HG02981 (cell line): ENCODE measurements around the gene ECE1.
"Not testable (repeated sequence)": the region's sequence is repeated elsewhere in the genome, so short reads cannot be mapped to it uniquely, and the experiment has no call there.

Experiments
- ATAC-seq: cut with Tn5 transposase; IDR thresholded peaks from one replicate; pipeline ENCODE4 v1.9.1; 2021; ENCODE audit warnings: mild to moderate bottlenecking, moderate library complexity; ENCODE audit not compliant: unreplicated experiment

ECE1 gene

DNA sequence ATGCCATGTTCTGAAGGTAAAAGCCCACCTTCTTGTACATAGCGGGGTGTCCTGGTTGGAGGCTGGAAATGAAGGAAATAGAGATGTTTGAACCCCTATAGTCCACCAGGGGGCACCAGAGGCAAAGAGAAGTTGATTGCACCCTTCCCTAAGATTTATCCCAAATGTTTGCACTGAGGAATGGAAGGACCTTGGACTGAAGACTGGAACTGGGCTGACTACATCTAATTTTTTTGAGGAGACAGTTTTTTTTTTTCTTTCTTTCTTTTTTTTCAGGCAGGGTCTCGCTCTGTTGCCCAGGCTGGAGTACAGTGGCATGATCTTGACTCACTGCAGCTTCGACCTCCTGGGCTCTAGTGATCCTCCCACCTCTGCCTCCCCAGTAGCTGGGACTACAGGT, 58.2 kb downstream of the ECE1 start:
- ATAC-seq, result no peak

DNA sequence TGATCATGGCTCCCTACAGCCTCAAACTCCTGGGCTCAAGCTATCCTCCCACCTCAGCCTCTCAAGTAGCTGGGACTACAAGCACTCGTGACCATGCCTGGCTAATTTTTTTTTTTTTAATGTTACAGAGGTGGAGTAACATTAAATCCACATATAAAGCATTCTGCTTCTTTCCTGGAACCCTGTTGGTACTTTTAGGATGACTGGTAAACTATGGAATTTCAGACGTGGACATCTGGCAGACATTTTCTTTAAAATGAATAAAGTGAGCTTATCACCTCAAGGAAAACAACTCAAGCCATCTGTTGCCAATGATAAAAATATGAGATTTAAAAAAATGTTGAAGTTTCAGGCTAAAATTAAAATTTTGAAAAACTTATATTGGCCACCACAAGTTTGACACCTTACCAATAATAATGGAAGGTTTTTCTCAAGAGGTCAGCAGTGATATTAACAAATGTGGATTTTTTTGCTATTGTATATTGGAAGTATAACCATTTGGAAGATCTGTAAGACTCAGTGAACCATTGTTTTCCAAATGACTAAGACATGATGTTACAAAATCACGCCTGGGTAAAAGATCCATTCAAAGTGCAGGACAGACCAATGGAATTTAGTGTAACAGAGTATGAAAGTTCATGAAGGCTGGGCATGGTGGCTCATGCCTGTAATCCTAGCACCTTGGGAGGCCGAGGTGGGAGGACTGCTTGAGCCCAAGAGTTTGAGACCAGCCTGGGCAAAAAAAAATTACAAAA, 60.8 kb downstream of the ECE1 start:
- no peak for ATAC-seq

DNA sequence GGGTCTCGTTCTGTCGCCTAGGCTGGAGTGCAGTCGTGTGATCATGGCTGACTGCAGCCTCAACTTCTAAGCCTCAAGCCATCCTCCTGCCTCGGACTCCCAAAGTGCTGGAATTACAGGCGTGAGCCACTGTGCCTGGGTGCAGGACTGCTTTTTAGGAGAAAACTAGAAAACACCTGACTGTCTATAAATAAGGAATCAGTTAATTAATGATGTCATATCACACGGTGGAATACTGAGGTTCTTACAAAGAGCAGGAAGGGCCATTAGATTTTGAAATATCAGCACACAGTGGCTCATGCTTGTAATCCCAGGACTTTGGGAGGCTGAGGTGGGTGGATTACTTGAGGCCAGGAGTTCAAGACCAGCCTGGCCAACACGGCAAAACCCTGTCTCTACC, 62.0 kb downstream of the ECE1 start:
- not testable (repeated sequence) for ATAC-seq

DNA sequence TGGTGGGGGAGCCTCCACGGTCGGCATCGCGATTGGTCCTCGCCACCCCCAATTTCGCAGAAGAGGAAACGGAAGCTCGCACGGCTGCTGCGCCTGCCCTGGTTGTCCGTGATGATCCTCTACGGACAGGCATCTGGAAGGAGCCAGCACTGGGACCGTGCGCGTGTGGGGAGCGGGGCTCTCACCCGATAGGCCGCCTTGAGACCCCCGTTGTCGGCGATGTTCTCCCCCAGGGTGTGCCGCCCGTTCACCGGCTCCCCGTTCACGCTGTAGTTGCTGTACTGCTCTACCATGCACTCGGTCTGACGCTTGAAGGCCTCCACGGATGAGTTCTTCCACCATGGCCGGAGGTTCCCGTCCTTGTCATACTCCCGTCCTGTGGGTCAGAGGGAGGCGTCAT, 65.2 kb downstream of the ECE1 start:
- ATAC-seq, result no peak

DNA sequence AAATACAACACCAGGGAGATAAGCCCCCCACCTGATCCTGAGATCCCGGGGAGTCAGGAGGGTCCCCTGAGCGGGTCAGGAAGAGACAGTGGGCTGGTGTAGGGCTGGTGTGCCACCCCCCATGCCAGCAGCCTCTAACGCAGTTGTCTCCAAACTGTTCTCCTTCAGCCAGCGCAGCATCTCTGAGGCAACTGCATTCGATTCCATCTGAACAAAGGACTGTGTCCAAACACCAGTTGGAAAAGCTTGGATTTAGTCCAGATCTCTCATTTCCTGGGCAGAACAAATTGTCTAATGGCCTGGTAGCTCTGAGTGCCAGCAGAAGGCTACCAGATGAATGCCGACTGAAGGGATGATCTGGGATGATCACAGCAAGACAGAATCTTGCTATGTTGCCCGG, 69.4 kb downstream of the ECE1 start:
- ATAC-seq, result no peak

DNA sequence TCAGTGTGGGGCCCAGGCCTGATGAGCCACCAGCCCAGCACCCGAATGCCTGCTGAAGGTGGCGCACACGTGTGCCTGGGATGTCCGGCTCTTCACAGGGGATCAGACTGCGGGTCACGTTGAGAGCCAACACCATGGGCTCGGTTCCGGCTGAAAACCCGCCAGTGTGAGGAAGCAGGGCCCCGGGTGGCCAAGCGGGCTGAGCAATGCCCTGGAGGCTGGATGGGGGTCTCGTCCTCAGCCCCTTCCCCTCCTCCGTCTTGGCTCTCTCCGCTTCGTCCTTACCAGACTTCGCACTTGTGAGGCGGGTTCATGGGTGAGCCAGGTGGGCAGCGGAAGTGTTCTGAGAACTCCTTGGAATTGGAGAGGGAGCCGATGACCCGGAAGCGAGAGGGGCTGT, 70.6 kb downstream of the ECE1 start:
- no peak for ATAC-seq

GRCh38 chr1:21217812-21218596, 72.3 kb downstream of the ECE1 start:
- no peak for ATAC-seq

GRCh38 chr1:21216835-21217811, 73.1 kb downstream of the ECE1 start:
- ATAC-seq, result no peak

DNA sequence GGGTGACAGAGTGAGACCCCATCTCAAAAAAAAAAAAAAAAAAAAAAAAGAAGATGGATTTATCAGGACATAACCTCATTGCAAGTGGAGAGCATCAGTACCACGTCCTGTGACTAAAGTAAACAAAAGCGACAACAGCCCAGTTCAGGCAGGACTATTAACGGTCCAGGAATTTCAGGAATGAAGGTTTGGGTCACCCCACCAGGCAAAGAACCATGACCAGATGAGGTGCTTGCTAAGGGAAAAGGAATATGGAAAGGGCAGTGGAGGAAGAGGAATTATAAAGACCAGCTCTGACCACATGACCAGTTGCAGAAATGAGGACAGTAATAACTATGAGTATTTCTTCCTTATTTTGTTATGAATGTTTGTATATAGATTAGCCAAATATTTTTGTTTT, 78.1 kb downstream of the ECE1 start:
- no peak for ATAC-seq

DNA sequence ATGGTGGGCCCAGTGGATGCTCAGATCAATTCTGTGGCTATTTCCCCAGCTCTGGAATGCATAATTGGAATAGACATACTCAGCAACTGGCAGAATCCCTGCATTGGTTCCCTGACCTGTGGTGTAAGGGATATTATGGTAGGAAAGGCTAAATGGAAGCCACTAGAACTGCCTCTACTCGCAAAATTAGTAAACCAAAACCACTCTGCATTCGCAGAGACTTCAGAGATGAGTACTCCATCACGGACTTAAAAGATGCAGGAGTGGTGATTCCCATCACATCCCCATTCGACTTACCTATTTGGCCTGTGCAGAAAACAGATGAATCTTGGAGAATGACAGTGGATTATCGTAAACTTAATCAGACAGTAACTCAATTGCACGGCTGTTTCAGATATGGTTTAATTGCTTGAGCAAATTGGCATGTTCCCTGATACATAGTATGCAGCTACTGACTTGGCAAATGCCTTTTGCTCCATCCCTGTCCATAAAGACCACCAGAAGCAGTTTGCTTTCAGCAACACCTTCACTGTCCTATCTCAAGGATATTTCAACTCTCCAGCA, 82.0 kb downstream of the ECE1 start:
- not testable (repeated sequence) for ATAC-seq

GRCh38 chr1:21206117-21206516, 84.1 kb downstream of the ECE1 start:
- no peak for ATAC-seq

DNA sequence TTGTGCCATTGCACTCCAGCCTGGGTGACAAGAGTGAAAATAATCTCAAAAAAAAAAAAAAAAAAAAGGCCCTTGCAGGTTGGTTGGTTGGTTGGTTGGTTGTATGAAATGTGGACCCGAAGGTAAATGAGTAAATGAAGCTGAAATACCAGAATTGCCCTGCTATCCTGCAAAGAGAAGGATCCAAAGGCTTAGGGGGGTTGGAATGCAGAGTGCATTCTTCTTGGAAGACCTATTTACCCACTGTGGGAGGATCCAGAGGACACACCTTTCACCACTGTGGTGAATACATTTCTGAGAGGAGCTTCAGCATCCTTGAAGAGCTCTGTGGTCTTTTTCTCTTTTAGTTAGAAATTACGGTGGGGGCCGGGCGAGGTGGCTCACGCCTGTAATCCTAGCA, 84.8 kb downstream of the ECE1 start:
- no peak for ATAC-seq

GRCh38 chr1:21201650-21202049, 88.6 kb downstream of the ECE1 start:
- no peak for ATAC-seq

GRCh38 chr1:21201238-21201637, 89.0 kb downstream of the ECE1 start:
- ATAC-seq, result not testable (repeated sequence)

- ATAC-seq, result no peak
Measured at GRCh38 chr1:21200767-21201166, 89.5 kb downstream of the ECE1 start.

DNA sequence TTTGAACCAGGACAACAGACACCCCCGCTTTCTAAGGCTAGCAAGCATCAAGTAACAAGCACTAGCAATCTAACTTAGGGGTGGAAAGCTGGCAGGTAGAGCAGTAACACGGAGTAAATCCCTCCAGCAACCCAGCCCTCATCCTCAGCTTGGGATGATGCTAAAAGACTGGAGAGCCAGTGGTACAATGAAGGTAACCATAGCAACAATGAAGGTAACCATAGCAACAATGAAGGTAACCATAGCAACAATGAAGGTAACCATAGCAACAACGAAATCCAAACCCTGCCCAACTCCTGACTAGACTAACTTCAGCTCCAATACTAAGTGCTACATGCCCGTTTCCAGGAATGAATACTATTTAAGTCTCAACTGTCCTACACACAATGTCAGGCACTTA, 91.3 kb downstream of the ECE1 start:
- no peak for ATAC-seq

GRCh38 chr1:21192871-21193270, 97.4 kb downstream of the ECE1 start:
- no peak for ATAC-seq

- no peak for ATAC-seq
Measured at GRCh38 chr1:21192284-21192683, 98.0 kb downstream of the ECE1 start.

DNA sequence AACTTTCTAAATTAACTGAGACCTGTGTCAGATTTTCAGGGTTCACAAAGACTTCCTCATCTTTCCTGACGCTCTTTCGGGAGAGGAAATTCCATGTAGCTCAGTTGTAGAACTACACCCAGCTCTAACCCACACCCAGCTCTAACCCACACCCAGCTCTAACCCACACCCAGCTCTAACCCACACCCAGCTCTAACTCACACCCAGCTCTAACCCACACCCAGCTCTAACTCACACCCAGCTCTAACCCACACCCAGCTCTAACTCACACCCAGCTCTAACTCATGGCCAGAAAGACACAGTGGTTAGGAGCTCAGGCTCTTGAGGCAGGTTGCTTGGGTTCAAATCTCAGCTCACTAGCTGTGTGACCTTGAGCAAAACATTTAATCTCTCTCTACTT, 99.5 kb downstream of the ECE1 start:
- not testable (repeated sequence) for ATAC-seq

DNA sequence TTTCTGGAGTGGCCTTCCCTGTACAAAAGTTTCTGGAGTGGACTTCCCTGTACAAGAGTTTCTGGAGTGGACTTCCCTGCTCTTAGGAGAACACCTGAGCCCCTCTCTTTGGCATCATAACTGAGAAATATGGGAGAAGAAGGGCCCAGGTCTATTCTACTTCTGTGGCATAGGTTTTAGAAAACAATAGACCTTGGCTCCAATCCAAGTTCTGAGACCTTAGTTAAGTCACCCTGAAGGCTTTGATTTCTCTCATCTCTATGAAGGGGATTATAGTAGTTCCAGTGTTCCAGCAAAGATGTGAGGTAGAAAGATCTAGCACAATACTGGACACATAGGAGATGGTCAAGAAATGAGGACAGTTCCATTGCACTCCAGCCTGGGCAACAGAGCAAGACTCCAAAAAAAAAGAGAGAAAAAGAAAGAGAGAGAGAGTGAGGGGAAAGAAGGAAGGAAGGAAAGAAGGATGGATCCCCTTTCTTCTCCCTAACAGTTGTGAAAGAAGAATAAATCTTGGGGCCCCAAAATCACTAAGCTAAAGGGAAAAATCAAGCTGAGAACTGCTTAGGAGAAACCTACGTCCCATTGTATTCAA, 100.3 kb downstream of the ECE1 start:
- ATAC-seq, result no peak

GRCh38 chr1:21189421-21189820, 100.8 kb downstream of the ECE1 start:
- ATAC-seq, result no peak
